ENCODE measurements around the gene HCST. TPM values are rescaled to one million over a fixed set of nuclear protein-coding genes. Genes with fewer than 3 reads are reported as not detected.

HCST gene
- total RNA-seq, 1 donor from 2014 or later, result 2.3 TPM

- Histone ChIP-seq H3K4me3 (no peak overlapping the region), H3K27me3 (ENCODE audit: low read depth) (no peaks in the 10 kb centered on the region), H3K9me3 (replicated peaks) (no peaks in the 10 kb centered on the region), H3K4me1 (no peaks in the 10 kb centered on the region), H3K27ac (replicated peaks) (no peak overlapping the region), H3K36me3 (peaks cover 33% of the 10 kb centered on the region)
- TF ChIP-seq, protein P1, sequence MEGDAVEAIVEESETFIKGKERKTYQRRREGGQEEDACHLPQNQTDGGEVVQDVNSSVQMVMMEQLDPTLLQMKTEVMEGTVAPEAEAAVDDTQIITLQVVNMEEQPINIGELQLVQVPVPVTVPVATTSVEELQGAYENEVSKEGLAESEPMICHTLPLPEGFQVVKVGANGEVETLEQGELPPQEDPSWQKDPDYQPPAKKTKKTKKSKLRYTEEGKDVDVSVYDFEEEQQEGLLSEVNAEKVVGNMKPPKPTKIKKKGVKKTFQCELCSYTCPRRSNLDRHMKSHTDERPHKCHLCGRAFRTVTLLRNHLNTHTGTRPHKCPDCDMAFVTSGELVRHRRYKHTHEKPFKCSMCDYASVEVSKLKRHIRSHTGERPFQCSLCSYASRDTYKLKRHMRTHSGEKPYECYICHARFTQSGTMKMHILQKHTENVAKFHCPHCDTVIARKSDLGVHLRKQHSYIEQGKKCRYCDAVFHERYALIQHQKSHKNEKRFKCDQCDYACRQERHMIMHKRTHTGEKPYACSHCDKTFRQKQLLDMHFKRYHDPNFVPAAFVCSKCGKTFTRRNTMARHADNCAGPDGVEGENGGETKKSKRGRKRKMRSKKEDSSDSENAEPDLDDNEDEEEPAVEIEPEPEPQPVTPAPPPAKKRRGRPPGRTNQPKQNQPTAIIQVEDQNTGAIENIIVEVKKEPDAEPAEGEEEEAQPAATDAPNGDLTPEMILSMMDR (IDR thresholded peaks at IDR 0.05; ENCODE audit: borderline replicate concordance), result no peak
- intact Hi-C loops (cut with micrococcal nuclease), result no loop called here
- no peak for DNase-seq
Observed at GRCh38 chr19:35944556-35944955, 42.2 kb downstream of the HCST start.

GRCh38 chr19:35945121-35945790, 42.9 kb downstream of the HCST start:
- Histone ChIP-seq H3K27ac (replicated peaks) (no peak overlapping the region), H3K36me3 (peaks cover 26% of the 10 kb centered on the region), H3K4me1 (no peaks in the 10 kb centered on the region), H3K27me3 (ENCODE audit: low read depth) (no peaks in the 10 kb centered on the region), H3K4me3 (no peak overlapping the region), H3K9me3 (replicated peaks) (no peaks in the 10 kb centered on the region)
- TF ChIP-seq, protein P1 (IDR thresholded peaks at IDR 0.05; ENCODE audit: borderline replicate concordance), result no peak
- no peak for DNase-seq
- intact Hi-C loops (cut with micrococcal nuclease), result no loop called here

- no peak overlapping the region for H3K4me3 ChIP-seq
- H3K4me1 ChIP-seq, result no peaks in the 10 kb centered on the region
- TF ChIP-seq, protein P1 (IDR thresholded peaks at IDR 0.05; ENCODE audit: borderline replicate concordance), result no peak
- intact Hi-C loops (cut with micrococcal nuclease), result no loop called here
- H3K9me3 ChIP-seq (replicated peaks), result no peaks in the 10 kb centered on the region
- peaks cover 17% of the 10 kb centered on the region for H3K36me3 ChIP-seq
- DNase-seq, result no peak
- H3K27me3 ChIP-seq (ENCODE audit: low read depth), result no peaks in the 10 kb centered on the region
- no peak overlapping the region for H3K27ac ChIP-seq (replicated peaks)
Observed at GRCh38 chr19:35946203-35946602, 43.9 kb downstream of the HCST start.

- TF ChIP-seq, protein P1 (IDR thresholded peaks at IDR 0.05; ENCODE audit: borderline replicate concordance), result no peak
- no peak for DNase-seq
- intact Hi-C loops (cut with micrococcal nuclease), result no loop called here
- Histone ChIP-seq H3K27me3 (ENCODE audit: low read depth) (peaks cover 18% of the 10 kb centered on the region), H3K9me3 (replicated peaks) (no peaks in the 10 kb centered on the region), H3K27ac (replicated peaks) (no peak overlapping the region), H3K36me3 (peaks cover 9% of the 10 kb centered on the region), H3K4me1 (no peaks in the 10 kb centered on the region), H3K4me3 (no peak overlapping the region)
Observed at GRCh38 chr19:35949131-35949530, 46.8 kb downstream of the HCST start.

Other genes with a start within 250 kb of the HCST start
- gene UPK1A, start 236.0 kb upstream of the HCST start, total RNA-seq, result not detected
- gene ZBTB32, start 198.0 kb upstream of the HCST start, total RNA-seq, result not detected
- gene KMT2B, start 184.5 kb upstream of the HCST start, total RNA-seq, result 12.8 TPM
- gene IGFLR1, start 160.1 kb upstream of the HCST start, total RNA-seq, result 4.9 TPM
- gene U2AF1L4, start 157.1 kb upstream of the HCST start, total RNA-seq, result 24.9 TPM
- gene PSENEN, start 156.9 kb upstream of the HCST start, total RNA-seq, result 43.1 TPM
- gene LIN37, start 154.0 kb upstream of the HCST start, total RNA-seq, result 6.2 TPM
- gene HSPB6, start 145.5 kb upstream of the HCST start, total RNA-seq, result 899 TPM
- gene PROSER3, start 144.4 kb upstream of the HCST start, total RNA-seq, result 4.8 TPM
- gene ARHGAP33, start 127.0 kb upstream of the HCST start, total RNA-seq, result 3.8 TPM
- gene PRODH2, start 89.7 kb upstream of the HCST start, total RNA-seq, result not detected
- gene NPHS1, start 50.0 kb upstream of the HCST start, total RNA-seq, result not detected
- gene KIRREL2, start 45.6 kb upstream of the HCST start, total RNA-seq, result not detected
- gene APLP1, start 34.0 kb upstream of the HCST start, total RNA-seq, result 23.9 TPM
- 2.3 TPM for gene NFKBID, start 2.0 kb upstream of the HCST start, total RNA-seq
- 26.2 TPM for gene TYROBP, start 5.8 kb downstream of the HCST start, total RNA-seq
- gene LRFN3, start 33.8 kb downstream of the HCST start, total RNA-seq, result 7.1 TPM
- gene SDHAF1, start 92.7 kb downstream of the HCST start, total RNA-seq, result 10.3 TPM
- 0.58 TPM for gene SYNE4, start 106.3 kb downstream of the HCST start, total RNA-seq
- gene ALKBH6, start 111.7 kb downstream of the HCST start, total RNA-seq, result 11.8 TPM
- gene CLIP3, start 130.3 kb downstream of the HCST start, total RNA-seq, result 5.4 TPM
- gene THAP8, start 151.8 kb downstream of the HCST start, total RNA-seq, result 4.2 TPM
- 17.7 TPM for gene WDR62, start 152.4 kb downstream of the HCST start, total RNA-seq
- not detected for gene OVOL3, start 208.6 kb downstream of the HCST start, total RNA-seq
- gene POLR2I, start 212.3 kb downstream of the HCST start, total RNA-seq, result 130 TPM
- 94.9 TPM for gene TBCB, start 212.9 kb downstream of the HCST start, total RNA-seq
- gene CAPNS1, start 237.5 kb downstream of the HCST start, total RNA-seq, result 767 TPM
- gene COX7A1, start 249.9 kb downstream of the HCST start, total RNA-seq, result 2,839 TPM